Mesothelial cell of epicardium (in vitro differentiated cells): ENCODE data around the gene ANKRD63. TPM values are rescaled to one million over a fixed set of nuclear protein-coding genes. Genes with fewer than 3 reads are reported as not detected.

Experiments
- DNase-seq, 2 experiments: peaks; one replicate each; pipeline ENCODE4 v3.0.0; 2021; ENCODE audit warnings: low spot score in 2 of 2; ENCODE audit not compliant: unreplicated experiment in 2 of 2
- H3K27ac Mint-ChIP-seq: 2 replicates; pipeline ENCODE4 v1.8.0; 2021; ENCODE audit warnings: mixed read lengths
- H3K27me3 Mint-ChIP-seq: 2 replicates; pipeline ENCODE4 v1.8.0; 2021; ENCODE audit warnings: low read depth, mixed read lengths
- H3K36me3 Mint-ChIP-seq: 2 replicates; pipeline ENCODE4 v1.8.0; 2021; ENCODE audit warnings: mixed read lengths
- H3K4me1 Mint-ChIP-seq: 2 replicates; pipeline ENCODE4 v1.8.0; 2021; ENCODE audit warnings: mixed read lengths
- H3K4me3 Mint-ChIP-seq: 2 replicates; pipeline ENCODE4 v1.8.0; 2021; ENCODE audit warnings: mild to moderate bottlenecking, moderate library complexity, mixed read lengths
- H3K9me3 Mint-ChIP-seq: 2 replicates; pipeline ENCODE4 v1.8.0; 2021; ENCODE audit warnings: mixed read lengths
- total RNA-seq: library from RNA; stranded (reverse); gene quantifications from 3 replicates; pipeline ENCODE4 v1.2.1, GENCODE V29; 2021
- TF ChIP-seq, protein P1 (sequence below): fragments of 200-600 bp; sonication (generic); IDR thresholded peaks from one replicate; pipeline ENCODE4 v1.5.0; 2021; ENCODE audit warnings: antibody characterized with exemption; ENCODE audit not compliant: unreplicated experiment

The ANKRD63 gene
- total RNA-seq, 1 donor from 2014 or later, result 0.31 TPM

DNA sequence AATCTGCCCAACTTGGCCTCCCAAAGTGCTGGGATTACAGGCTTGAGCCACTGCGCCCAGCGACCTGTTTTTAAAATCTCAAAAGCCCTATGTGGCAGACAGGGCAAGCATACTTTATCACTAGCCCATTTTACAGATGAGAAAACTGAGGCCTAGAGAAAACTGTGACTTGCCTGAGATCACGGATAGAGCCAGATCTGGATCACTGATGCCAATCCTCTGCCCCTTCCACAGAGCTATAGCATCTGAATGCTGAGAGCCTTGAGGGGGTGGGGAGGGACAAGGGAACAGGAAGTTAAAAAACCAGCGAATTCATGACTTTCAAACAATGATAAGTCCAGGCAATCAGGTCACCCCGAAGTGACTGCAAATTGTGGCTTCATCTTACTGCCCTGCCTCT is 7.3 kb downstream of the ANKRD63 start:
- Mint-ChIP-seq H3K9me3 (no peaks in the 10 kb centered on the region), H3K4me3 (no peak overlapping the region), H3K4me1 (peaks cover 11% of the 10 kb centered on the region), H3K27me3 (peaks cover 22% of the 10 kb centered on the region), H3K27ac (no peak overlapping the region), H3K36me3 (no peaks in the 10 kb centered on the region)
- no peak for DNase-seq
- TF ChIP-seq, protein P1, sequence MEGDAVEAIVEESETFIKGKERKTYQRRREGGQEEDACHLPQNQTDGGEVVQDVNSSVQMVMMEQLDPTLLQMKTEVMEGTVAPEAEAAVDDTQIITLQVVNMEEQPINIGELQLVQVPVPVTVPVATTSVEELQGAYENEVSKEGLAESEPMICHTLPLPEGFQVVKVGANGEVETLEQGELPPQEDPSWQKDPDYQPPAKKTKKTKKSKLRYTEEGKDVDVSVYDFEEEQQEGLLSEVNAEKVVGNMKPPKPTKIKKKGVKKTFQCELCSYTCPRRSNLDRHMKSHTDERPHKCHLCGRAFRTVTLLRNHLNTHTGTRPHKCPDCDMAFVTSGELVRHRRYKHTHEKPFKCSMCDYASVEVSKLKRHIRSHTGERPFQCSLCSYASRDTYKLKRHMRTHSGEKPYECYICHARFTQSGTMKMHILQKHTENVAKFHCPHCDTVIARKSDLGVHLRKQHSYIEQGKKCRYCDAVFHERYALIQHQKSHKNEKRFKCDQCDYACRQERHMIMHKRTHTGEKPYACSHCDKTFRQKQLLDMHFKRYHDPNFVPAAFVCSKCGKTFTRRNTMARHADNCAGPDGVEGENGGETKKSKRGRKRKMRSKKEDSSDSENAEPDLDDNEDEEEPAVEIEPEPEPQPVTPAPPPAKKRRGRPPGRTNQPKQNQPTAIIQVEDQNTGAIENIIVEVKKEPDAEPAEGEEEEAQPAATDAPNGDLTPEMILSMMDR, result no peak

DNA sequence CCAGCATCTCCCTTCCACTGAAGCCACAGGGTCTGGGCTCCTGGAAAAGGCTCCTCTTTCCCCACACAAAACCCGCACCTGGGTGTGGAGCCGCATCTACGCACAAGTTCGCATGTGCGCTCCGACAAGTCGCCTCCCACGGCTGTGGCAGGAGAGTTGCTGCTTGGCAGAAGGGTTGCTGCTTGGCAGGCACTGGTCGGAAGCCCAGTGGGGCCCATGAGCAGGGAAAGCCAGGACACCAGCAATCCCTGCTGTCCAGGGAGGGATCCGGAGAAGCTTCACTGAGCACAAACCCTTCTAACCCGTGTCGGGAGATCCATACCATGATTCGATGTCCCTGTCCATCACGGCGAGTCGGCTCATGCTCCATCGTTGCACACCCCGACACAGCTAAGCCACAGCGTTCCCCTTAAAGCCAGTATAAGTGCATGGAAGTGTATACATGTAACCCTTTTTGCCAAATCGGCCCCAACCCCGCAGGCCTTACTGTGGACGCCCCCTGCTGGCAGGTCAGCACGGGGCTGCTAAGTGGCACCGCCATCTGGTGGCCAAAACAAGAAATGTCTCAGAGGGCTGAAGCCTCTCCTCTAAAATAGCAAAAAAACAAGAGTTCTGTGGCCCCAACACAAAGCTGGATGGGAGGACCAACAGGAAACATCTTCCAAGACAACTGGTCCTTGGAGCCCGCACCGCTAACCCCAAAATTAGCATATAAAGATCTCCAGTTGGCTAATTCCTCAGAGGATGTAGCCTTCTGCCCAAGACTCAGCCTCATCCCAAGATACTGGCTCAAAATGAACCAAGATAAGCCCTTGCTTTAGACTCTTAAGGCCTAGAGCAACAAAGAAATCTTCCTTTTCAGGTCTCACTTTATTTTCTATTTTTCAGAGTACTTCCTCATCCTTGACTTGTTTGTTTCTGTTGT is 8.3 kb downstream of the ANKRD63 start:
- Mint-ChIP-seq H3K4me1 (peaks cover 7% of the 10 kb centered on the region), H3K4me3 (no peak overlapping the region), H3K27ac (peak overlapping the region; percentile 30)

DNA sequence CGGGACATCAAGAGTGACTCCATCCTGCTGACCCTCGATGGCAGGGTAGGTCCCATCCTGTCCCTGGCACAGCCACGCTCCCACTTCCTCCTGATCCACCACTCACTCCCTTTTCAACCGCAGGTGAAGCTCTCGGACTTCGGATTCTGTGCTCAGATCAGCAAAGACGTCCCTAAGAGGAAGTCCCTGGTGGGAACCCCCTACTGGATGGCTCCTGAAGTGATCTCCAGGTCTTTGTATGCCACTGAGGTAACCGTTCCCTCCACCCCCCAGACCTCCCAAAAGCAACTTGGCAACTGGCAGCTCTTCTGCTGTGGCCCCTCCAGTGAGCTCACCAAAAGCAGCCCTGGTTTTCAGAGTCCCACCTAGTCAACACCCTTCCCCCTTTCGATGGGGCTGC is 9.4 kb downstream of the ANKRD63 start:
- no peaks in the 10 kb centered on the region for H3K9me3 Mint-ChIP-seq
- no peak overlapping the region for H3K27ac Mint-ChIP-seq

More for the DNA sequence above, 8.3 kb downstream of the ANKRD63 start:
- Mint-ChIP-seq H3K36me3 (no peaks in the 10 kb centered on the region), H3K9me3 (no peaks in the 10 kb centered on the region), H3K27me3 (peaks cover 13% of the 10 kb centered on the region)
- DNase-seq, result peak; percentile 78 to 92
- TF ChIP-seq, protein P1, result peak; percentile 100

DNA sequence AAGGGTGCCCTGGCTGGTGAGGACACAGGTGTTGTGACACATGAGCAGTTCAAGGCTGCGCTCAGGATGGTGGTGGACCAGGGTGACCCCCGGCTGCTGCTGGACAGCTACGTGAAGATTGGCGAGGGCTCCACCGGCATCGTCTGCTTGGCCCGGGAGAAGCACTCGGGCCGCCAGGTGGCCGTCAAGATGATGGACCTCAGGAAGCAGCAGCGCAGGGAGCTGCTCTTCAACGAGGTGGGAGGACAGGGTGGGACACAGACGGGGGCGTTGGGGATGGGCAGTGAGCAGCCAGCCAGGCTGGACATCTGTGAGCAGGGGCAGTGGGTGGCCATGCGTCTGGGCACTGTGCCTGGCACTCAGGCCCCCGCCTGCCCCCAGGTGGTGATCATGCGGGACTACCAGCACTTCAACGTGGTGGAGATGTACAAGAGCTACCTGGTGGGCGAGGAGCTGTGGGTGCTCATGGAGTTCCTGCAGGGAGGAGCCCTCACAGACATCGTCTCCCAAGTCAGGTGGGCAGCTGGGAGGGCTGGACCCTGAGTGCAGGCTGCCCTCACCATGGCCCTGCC is 10.3 kb downstream of the ANKRD63 start:
- no peak overlapping the region for H3K4me3 Mint-ChIP-seq
- no peaks in the 10 kb centered on the region for H3K9me3 Mint-ChIP-seq
- TF ChIP-seq, protein P1, result no peak

More for the DNA sequence above, 9.4 kb downstream of the ANKRD63 start:
- TF ChIP-seq, protein P1, result no peak
- Mint-ChIP-seq H3K36me3 (no peaks in the 10 kb centered on the region), H3K27me3 (peaks cover 2% of the 10 kb centered on the region), H3K4me3 (no peak overlapping the region), H3K4me1 (peaks cover 2% of the 10 kb centered on the region)
- no peak for DNase-seq

DNA sequence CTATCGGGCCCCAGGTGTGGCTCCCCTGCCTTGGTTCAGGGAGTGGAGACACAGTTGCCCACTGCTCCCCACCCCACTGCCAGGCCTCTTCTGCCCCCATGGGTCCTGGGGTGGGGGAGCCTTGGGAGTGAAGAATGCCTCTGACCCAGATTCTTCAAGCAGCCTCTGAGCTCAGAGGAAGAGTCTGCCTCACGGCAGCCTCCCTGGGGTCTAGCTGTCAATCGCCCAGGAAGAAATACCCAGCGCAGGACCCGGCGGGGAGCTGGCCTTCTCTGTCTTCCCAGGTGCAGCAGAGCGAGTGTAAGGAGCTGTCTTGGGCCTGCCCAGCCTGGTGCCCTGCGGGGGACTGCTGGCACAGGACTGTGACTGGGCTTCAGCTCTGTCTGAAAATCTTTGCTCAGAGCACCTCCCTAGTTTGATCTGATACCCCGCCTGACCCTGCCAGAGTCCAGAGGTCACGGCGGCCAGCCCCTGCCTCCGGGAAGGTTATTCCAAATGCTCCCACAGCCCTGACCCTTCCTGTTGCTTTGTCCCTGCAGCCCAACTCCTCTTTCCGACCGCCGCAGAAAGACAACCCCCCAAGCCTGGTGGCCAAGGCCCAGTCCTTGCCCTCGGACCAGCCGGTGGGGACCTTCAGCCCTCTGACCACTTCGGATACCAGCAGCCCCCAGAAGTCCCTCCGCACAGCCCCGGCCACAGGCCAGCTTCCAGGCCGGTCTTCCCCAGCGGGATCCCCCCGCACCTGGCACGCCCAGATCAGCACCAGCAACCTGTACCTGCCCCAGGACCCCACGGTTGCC is 11.0 kb downstream of the ANKRD63 start:
- Mint-ChIP-seq H3K4me1 (no peaks in the 10 kb centered on the region), H3K4me3 (no peak overlapping the region), H3K27ac (no peak overlapping the region), H3K9me3 (no peaks in the 10 kb centered on the region), H3K36me3 (no peaks in the 10 kb centered on the region), H3K27me3 (no peaks in the 10 kb centered on the region)
- DNase-seq, result no peak
- TF ChIP-seq, protein P1, result no peak

More for the DNA sequence above, 10.3 kb downstream of the ANKRD63 start:
- Mint-ChIP-seq H3K4me1 (peaks cover 2% of the 10 kb centered on the region), H3K27ac (no peak overlapping the region), H3K36me3 (no peaks in the 10 kb centered on the region), H3K27me3 (no peaks in the 10 kb centered on the region)
- no peak for DNase-seq
